Measurements from ENCODE around the gene UBE2S. TPM values are rescaled to one million over a fixed set of nuclear protein-coding genes. Genes with fewer than 3 reads are reported as not detected.
"Not testable (repeated sequence)": the region's sequence is repeated elsewhere in the genome, so short reads cannot be mapped to it uniquely, and the experiment has no call there.

UBE2S gene
- total RNA-seq, 1 experiment from 2014 or later = 587 TPM

GRCh38 chr19:55406091-55406825, 1.3 kb downstream of the UBE2S start:
- H3K9me3 ChIP-seq (ENCODE audit: low read depth, low read length, poor library complexity, severe bottlenecking) = no peaks in the 10 kb centered on the region
- no peak for DNase-seq (ENCODE audit: low spot score)
- ChIA-PET POLR2A (ENCODE audit: low non-redundant PET) (interaction anchor here (1.0 kb wide), 1 partner anchor 115 kb away, joined by 3 read pairs; no protein-coding TSS in a partner anchor), CTCF (no interaction called here)
- TSS peak; percentile 59 for BruUV-seq (replicated peaks)
- peaks cover 25% of the 10 kb centered on the region for H3K4me1 ChIP-seq (ENCODE audit: insufficient read depth, low read length, poor library complexity, severe bottlenecking)
- peaks cover 53% of the 10 kb centered on the region for H3K36me3 ChIP-seq (ENCODE audit: insufficient read depth, low read length, poor library complexity, severe bottlenecking)
- peak overlapping the region; percentile 100 for H3K27ac ChIP-seq (ENCODE audit: low read depth, low read length, poor library complexity, severe bottlenecking)
- peak overlapping the region; percentile 98 for H3K4me3 ChIP-seq (ENCODE audit: low read depth, low read length, poor library complexity, severe bottlenecking)
- TF ChIP-seq CTCF (conservative IDR thresholded peaks at IDR 0.05; ENCODE audit: low read depth, low read length) (no peak), EZH2 (IDR thresholded peaks at IDR 0.05; ENCODE audit: borderline replicate concordance, low read depth, low read length, poor library complexity, severe bottlenecking) (no peak)
- no peaks in the 10 kb centered on the region for H3K27me3 ChIP-seq (replicated peaks; ENCODE audit: insufficient read depth, low read depth, low read length, poor library complexity)
- intact Hi-C loops (cut with micrococcal nuclease; ENCODE audit: unreplicated experiment) = loop anchor here (5.0 kb wide), 1 partner anchor 196 kb away; the partner anchor contains the start of gene ZNF524

GRCh38 chr19:55405638-55406037, 1.9 kb downstream of the UBE2S start:
- H3K27ac ChIP-seq (ENCODE audit: low read depth, low read length, poor library complexity, severe bottlenecking) = no peak overlapping the region

GRCh38 chr19:55402509-55402908, 5.1 kb downstream of the UBE2S start:
- ChIA-PET CTCF (no interaction called here), POLR2A (ENCODE audit: low non-redundant PET) (no interaction called here)
- intact Hi-C loops (cut with micrococcal nuclease; ENCODE audit: unreplicated experiment) = no loop called here
- H3K4me3 ChIP-seq (ENCODE audit: low read depth, low read length, poor library complexity, severe bottlenecking) = no peak overlapping the region
- no peak for DNase-seq (ENCODE audit: low spot score)
- TF ChIP-seq CTCF (conservative IDR thresholded peaks at IDR 0.05; ENCODE audit: low read depth, low read length) = no peak
- no peak for TF ChIP-seq EZH2 (IDR thresholded peaks at IDR 0.05; ENCODE audit: borderline replicate concordance, low read depth, low read length, poor library complexity, severe bottlenecking)
- H3K36me3 ChIP-seq (ENCODE audit: insufficient read depth, low read length, poor library complexity, severe bottlenecking) = peaks cover 64% of the 10 kb centered on the region
- BruUV-seq (replicated peaks) = no TSS peak
- H3K4me1 ChIP-seq (ENCODE audit: insufficient read depth, low read length, poor library complexity, severe bottlenecking) = peaks cover 25% of the 10 kb centered on the region
- peak overlapping the region; percentile 34 for H3K27ac ChIP-seq (ENCODE audit: low read depth, low read length, poor library complexity, severe bottlenecking)
- no peaks in the 10 kb centered on the region for H3K27me3 ChIP-seq (replicated peaks; ENCODE audit: insufficient read depth, low read depth, low read length, poor library complexity)
- no peaks in the 10 kb centered on the region for H3K9me3 ChIP-seq (ENCODE audit: low read depth, low read length, poor library complexity, severe bottlenecking)

More at GRCh38 chr19:55405638-55406037, 1.9 kb downstream of the UBE2S start:
- no peaks in the 10 kb centered on the region for H3K9me3 ChIP-seq (ENCODE audit: low read depth, low read length, poor library complexity, severe bottlenecking)
- DNase-seq (ENCODE audit: low spot score) = no peak
- peak overlapping the region; percentile 98 for H3K4me3 ChIP-seq (ENCODE audit: low read depth, low read length, poor library complexity, severe bottlenecking)
- no peaks in the 10 kb centered on the region for H3K27me3 ChIP-seq (replicated peaks; ENCODE audit: insufficient read depth, low read depth, low read length, poor library complexity)
- intact Hi-C loops (cut with micrococcal nuclease; ENCODE audit: unreplicated experiment) = loop anchor here (5.0 kb wide), 1 partner anchor 197 kb away; the partner anchor contains the start of gene ZNF524
- BruUV-seq (replicated peaks) = no TSS peak
- peaks cover 59% of the 10 kb centered on the region for H3K36me3 ChIP-seq (ENCODE audit: insufficient read depth, low read length, poor library complexity, severe bottlenecking)
- TF ChIP-seq CTCF (conservative IDR thresholded peaks at IDR 0.05; ENCODE audit: low read depth, low read length) (no peak), EZH2 (IDR thresholded peaks at IDR 0.05; ENCODE audit: borderline replicate concordance, low read depth, low read length, poor library complexity, severe bottlenecking) (no peak)
- peaks cover 25% of the 10 kb centered on the region for H3K4me1 ChIP-seq (ENCODE audit: insufficient read depth, low read length, poor library complexity, severe bottlenecking)
- CTCF ChIA-PET = no interaction called here
- POLR2A ChIA-PET (ENCODE audit: low non-redundant PET) = interaction anchor here (1.0 kb wide), 1 partner anchor 114 kb away, joined by 3 read pairs; no protein-coding TSS in a partner anchor

GRCh38 chr19:55401390-55401789, 6.2 kb downstream of the UBE2S start:
- H3K27ac ChIP-seq (ENCODE audit: low read depth, low read length, poor library complexity, severe bottlenecking) = peak overlapping the region; percentile 34
- H3K36me3 ChIP-seq (ENCODE audit: insufficient read depth, low read length, poor library complexity, severe bottlenecking) = peaks cover 59% of the 10 kb centered on the region
- H3K27me3 ChIP-seq (replicated peaks; ENCODE audit: insufficient read depth, low read depth, low read length, poor library complexity); POLR2A ChIA-PET (ENCODE audit: low non-redundant PET); H3K9me3 ChIP-seq (ENCODE audit: low read depth, low read length, poor library complexity, severe bottlenecking); CTCF ChIA-PET; DNase-seq (ENCODE audit: low spot score); intact Hi-C loops (cut with micrococcal nuclease; ENCODE audit: unreplicated experiment); H3K4me3 ChIP-seq (ENCODE audit: low read depth, low read length, poor library complexity, severe bottlenecking); BruUV-seq (replicated peaks): not testable (repeated sequence)
- H3K4me1 ChIP-seq (ENCODE audit: insufficient read depth, low read length, poor library complexity, severe bottlenecking) = peaks cover 25% of the 10 kb centered on the region

Data from A673 (cell line).